Keratinocyte (primary cell): ENCODE data around the gene MAD1L1. TPM values are rescaled to one million over a fixed set of nuclear protein-coding genes. Genes with fewer than 3 reads are reported as not detected.

ENCODE experiments used
- DNase-seq: peaks from one replicate; pipeline ENCODE4 v3.0.0-alpha.2; 2011; ENCODE audit warnings: low read depth, missing footprints, low spot score
- FAIRE-seq: peaks from 2 replicates; lab custom pipeline; 2011; peaks lifted over from hg19 to GRCh38; lab: Jason Lieb, UNC
- H2AFZ ChIP-seq: 2 replicates; pipeline ENCODE4 v1.6.0; 2012; ENCODE audit warnings: low read length, control low read depth, inconsistent platforms; ENCODE audit not compliant: control insufficient read depth
- H3K27ac ChIP-seq: 2 replicates; pipeline ENCODE4 v1.5.1; 2011; ENCODE audit warnings: low read length; ENCODE audit not compliant: control insufficient read depth, insufficient read depth
- H3K27me3 ChIP-seq: 3 replicates; pipeline ENCODE4 v1.6.0; 2011; ENCODE audit warnings: low read length; ENCODE audit not compliant: control insufficient read depth, insufficient read depth; ENCODE audit errors: extremely low read depth
- H3K36me3 ChIP-seq, 2 experiments: 2 replicates in 1 of 2; 3 replicates in 1 of 2; pipeline ENCODE4 v1.5.1; 2011; ENCODE audit warnings: low read length in 2 of 2, mild to moderate bottlenecking in 1 of 2; ENCODE audit not compliant: control insufficient read depth in 2 of 2, insufficient read depth in 2 of 2; ENCODE audit errors: extremely low read depth in 1 of 2
- H3K4me1 ChIP-seq: 3 replicates; pipeline ENCODE4 v1.5.1; 2011; ENCODE audit warnings: low read length; ENCODE audit not compliant: control insufficient read depth, insufficient read depth; ENCODE audit errors: extremely low read depth
- H3K4me2 ChIP-seq: 3 replicates; pipeline ENCODE4 v1.6.0; 2011; ENCODE audit warnings: low read depth, low read length; ENCODE audit not compliant: control insufficient read depth, insufficient read depth; ENCODE audit errors: extremely low read depth
- H3K4me3 ChIP-seq, 3 experiments: fragments of 200-600 bp in 1 of 3; sonication (generic) in 1 of 3; 2 replicates in 2 of 3; 3 replicates in 1 of 3; pipeline ENCODE4 v1.5.1; 2011 to 2016; ENCODE audit warnings: low read length in 3 of 3, mild to moderate bottlenecking in 3 of 3, control low read depth in 2 of 3, inconsistent platforms in 1 of 3, low read depth in 1 of 3, mixed read lengths in 1 of 3, mixed run types in 1 of 3, moderate library complexity in 1 of 3; ENCODE audit not compliant: control insufficient read depth in 2 of 3, insufficient read depth in 2 of 3; ENCODE audit errors: extremely low read depth in 1 of 3
- H3K79me2 ChIP-seq: 2 replicates; pipeline ENCODE4 v1.6.0; 2012; ENCODE audit warnings: low read length; ENCODE audit not compliant: control insufficient read depth, insufficient read depth
- H3K9ac ChIP-seq: 3 replicates; pipeline ENCODE4 v1.6.0; 2011; ENCODE audit warnings: low read length; ENCODE audit not compliant: control insufficient read depth, insufficient read depth; ENCODE audit errors: extremely low read depth
- H3K9me1 ChIP-seq: 3 replicates; pipeline ENCODE4 v1.6.0; 2011; ENCODE audit warnings: low read length; ENCODE audit not compliant: control insufficient read depth, insufficient read depth; ENCODE audit errors: extremely low read depth
- H3K9me3 ChIP-seq: 2 replicates; pipeline ENCODE4 v1.5.1; 2012; ENCODE audit warnings: low read depth, low read length; ENCODE audit not compliant: control insufficient read depth
- H4K20me1 ChIP-seq: 3 replicates; pipeline ENCODE4 v1.6.0; 2011; ENCODE audit warnings: low read length; ENCODE audit not compliant: control insufficient read depth, insufficient read depth; ENCODE audit errors: extremely low read depth
- CTCF ChIP-seq, 3 experiments: IDR thresholded peaks in 1 of 3; conservative IDR thresholded peaks in 1 of 3; optimal IDR thresholded peaks in 1 of 3; 2 replicates in 2 of 3; 3 replicates in 1 of 3; pipeline versions ENCODE3 to v1.5.1; 2011; ENCODE audit warnings: low read length in 3 of 3, mild to moderate bottlenecking in 3 of 3, moderate library complexity in 2 of 3, control low read depth in 1 of 3, inconsistent platforms in 1 of 3; ENCODE audit not compliant: insufficient read depth in 2 of 3; ENCODE audit errors: extremely low read depth in 1 of 3
- EZH2 ChIP-seq: IDR thresholded peaks from one replicate; pipeline ENCODE4 v1.6.1; 2012; ENCODE audit warnings: inconsistent platforms, mild to moderate bottlenecking, low read length, moderate library complexity
- dilution Hi-C: fragments of 300-500 bp; cut with MboI; formaldehyde crosslinking; loops from one replicate; pipeline ENCODE4 v1.7.0; 2020; ENCODE audit warnings: low sequenced_read_pairs; ENCODE audit not compliant: extremely low pct_ligation_motif_present
- polyA plus RNA-seq, 5 experiments: library from polyadenylated mRNA; depleted of rRNA in 3 of 5; stranded (reverse) in 3 of 5; stranded (forward) in 1 of 5; unstranded in 1 of 5; fragments of >200 nt; gene quantifications; 1 replicate in 1 of 5; 2 replicates in 3 of 5; 3 replicates in 1 of 5; pipeline versions ENCODE4 v1.2.1 to v1.2.3, GENCODE V29; 2011 to 2012; ENCODE audit warnings: missing spikeins in 2 of 5, low read depth in 1 of 5, low replicate concordance in 1 of 5

Gene MAD1L1
- polyA plus RNA-seq, 1 donor (not counting 4 experiments of a cell fraction or from before 2014, with no cell fraction given): 18.0 TPM

- Histone ChIP-seq H3K27ac (no peak overlapping the region), H3K4me2 (no peak overlapping the region), H3K9ac (no peak overlapping the region), H3K79me2 (no peaks in the 10 kb centered on the region), H3K36me3 (peaks cover 1 to 8% of the 10 kb centered on the region in 2 experiments), H3K4me1 (peaks cover 11% of the 10 kb centered on the region), H3K9me3 (no peaks in the 10 kb centered on the region), H3K4me3 (no peak overlapping the region), H2AFZ (no peak overlapping the region), H3K27me3 (no peaks in the 10 kb centered on the region), H4K20me1 (no peaks in the 10 kb centered on the region), H3K9me1 (no peaks in the 10 kb centered on the region)
- dilution Hi-C loops: no loop called here
- FAIRE-seq (no peak), DNase-seq (no peak)
- TF ChIP-seq CTCF (optimal IDR thresholded peaks at IDR 0.05 in 1 of 3, IDR thresholded peaks at IDR 0.05 in 1 of 3, conservative IDR thresholded peaks at IDR 0.05 in 1 of 3; ENCODE audit: extremely low read depth in 1 of 3, insufficient read depth in 2 of 3, low read length in 3 of 3): no peak
- TF ChIP-seq EZH2: no peak
Observed at GRCh38 chr7:2041496-2042367, 191.0 kb downstream of the MAD1L1 start.

- Histone ChIP-seq H3K27me3 (no peaks in the 10 kb centered on the region), H3K79me2 (no peaks in the 10 kb centered on the region), H3K4me2 (no peak overlapping the region), H3K36me3 (peaks cover 1 to 8% of the 10 kb centered on the region in 2 experiments), H3K9ac (no peak overlapping the region), H3K27ac (no peak overlapping the region), H3K4me1 (peaks cover 13% of the 10 kb centered on the region), H4K20me1 (no peaks in the 10 kb centered on the region), H2AFZ (no peak overlapping the region), H3K9me1 (no peaks in the 10 kb centered on the region), H3K4me3 (no peak overlapping the region), H3K9me3 (no peaks in the 10 kb centered on the region)
- DNase-seq: no peak
- dilution Hi-C loops: no loop called here
- no peak for FAIRE-seq
- TF ChIP-seq EZH2: no peak
- no peak for TF ChIP-seq CTCF (optimal IDR thresholded peaks at IDR 0.05 in 1 of 3, IDR thresholded peaks at IDR 0.05 in 1 of 3, conservative IDR thresholded peaks at IDR 0.05 in 1 of 3; ENCODE audit: extremely low read depth in 1 of 3, insufficient read depth in 2 of 3, low read length in 3 of 3)
Observed at GRCh38 chr7:2040893-2041270, 191.9 kb downstream of the MAD1L1 start.
